Activated CD8-positive, alpha-beta memory T cell treated with anti-CD3 and anti-CD28 coated beads, Interleukin-2, amount 50 U/mL, for 24 hours (primary cell): ENCODE results near the gene SDF2L1.
A peak's percentile ranks its signal among the peaks of the same experiment; 100 is the strongest.
"Not testable (repeated sequence)": the region's sequence is repeated elsewhere in the genome, so short reads cannot be mapped to it uniquely, and the experiment has no call there.

Experiments used
- DNase-seq: peaks from one replicate; pipeline ENCODE4 v3.0.0-alpha.2; 2020; ENCODE audit errors: extremely low read depth

Gene SDF2L1

DNA sequence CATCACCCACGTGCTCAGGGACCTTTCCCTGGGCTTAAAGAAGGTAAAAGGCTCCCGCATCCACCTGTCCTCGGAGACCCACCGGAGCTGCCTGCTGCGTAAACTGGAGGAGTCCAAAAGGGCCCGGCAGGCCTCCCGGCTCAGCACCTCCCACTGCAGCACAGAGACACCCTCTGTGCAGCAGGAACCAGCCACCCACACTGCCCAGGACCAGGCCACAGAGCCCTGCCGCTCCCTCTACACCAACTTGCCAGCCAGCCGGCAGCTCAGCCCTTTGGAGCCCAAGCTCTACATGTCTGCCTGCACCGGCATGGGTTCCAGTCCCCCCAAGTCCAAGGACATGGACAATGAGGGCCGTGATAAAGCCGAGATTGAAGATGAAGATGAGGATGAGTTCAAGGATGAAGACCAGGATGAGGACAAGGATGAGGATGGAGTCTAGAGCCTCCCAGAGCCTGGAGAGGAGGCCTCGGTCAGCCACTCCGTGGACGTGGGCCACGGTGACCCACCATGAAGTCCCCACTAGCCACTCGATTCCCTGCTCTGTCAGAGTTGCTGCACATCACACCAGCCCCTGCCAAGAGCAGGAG lies 5.4 kb upstream of the SDF2L1 start:
- no peak for DNase-seq

DNA sequence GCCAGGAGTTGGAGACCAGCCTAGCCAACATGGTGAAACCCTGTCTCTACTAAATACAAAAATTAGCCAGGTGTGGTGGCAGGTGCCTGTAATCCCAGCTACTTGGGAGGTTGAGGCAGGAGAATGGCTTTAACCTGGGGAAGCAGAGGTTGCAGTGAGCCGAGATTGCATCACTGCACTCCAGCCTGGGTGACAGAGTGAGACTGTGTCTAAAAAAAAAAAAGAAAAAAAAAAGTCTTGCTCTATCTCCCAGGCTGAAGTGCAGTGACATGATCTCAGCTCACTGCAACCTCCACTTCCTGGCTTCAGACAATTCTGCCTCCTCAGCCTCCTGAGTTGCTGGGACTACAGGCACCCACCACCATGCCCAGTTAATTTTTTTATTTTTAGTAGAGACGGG lies 4.7 kb upstream of the SDF2L1 start:
- DNase-seq, result not testable (repeated sequence)

GRCh38 chr22:21639359-21639758 lies 2.7 kb upstream of the SDF2L1 start:
- DNase-seq, result no peak

GRCh38 chr22:21640810-21641209 lies 1.3 kb upstream of the SDF2L1 start:
- DNase-seq, result no peak

- DNase-seq, result no peak
Measured at GRCh38 chr22:21641417-21641788, 699 bp upstream of the SDF2L1 start.

- no peak for DNase-seq
Measured at GRCh38 chr22:21642584-21643448, 714 bp downstream of the SDF2L1 start.

- DNase-seq, result no peak
Measured at GRCh38 chr22:21643533-21644357, 1.6 kb downstream of the SDF2L1 start.

GRCh38 chr22:21645513-21645912 lies 3.4 kb downstream of the SDF2L1 start:
- DNase-seq, result not testable (repeated sequence)

DNA sequence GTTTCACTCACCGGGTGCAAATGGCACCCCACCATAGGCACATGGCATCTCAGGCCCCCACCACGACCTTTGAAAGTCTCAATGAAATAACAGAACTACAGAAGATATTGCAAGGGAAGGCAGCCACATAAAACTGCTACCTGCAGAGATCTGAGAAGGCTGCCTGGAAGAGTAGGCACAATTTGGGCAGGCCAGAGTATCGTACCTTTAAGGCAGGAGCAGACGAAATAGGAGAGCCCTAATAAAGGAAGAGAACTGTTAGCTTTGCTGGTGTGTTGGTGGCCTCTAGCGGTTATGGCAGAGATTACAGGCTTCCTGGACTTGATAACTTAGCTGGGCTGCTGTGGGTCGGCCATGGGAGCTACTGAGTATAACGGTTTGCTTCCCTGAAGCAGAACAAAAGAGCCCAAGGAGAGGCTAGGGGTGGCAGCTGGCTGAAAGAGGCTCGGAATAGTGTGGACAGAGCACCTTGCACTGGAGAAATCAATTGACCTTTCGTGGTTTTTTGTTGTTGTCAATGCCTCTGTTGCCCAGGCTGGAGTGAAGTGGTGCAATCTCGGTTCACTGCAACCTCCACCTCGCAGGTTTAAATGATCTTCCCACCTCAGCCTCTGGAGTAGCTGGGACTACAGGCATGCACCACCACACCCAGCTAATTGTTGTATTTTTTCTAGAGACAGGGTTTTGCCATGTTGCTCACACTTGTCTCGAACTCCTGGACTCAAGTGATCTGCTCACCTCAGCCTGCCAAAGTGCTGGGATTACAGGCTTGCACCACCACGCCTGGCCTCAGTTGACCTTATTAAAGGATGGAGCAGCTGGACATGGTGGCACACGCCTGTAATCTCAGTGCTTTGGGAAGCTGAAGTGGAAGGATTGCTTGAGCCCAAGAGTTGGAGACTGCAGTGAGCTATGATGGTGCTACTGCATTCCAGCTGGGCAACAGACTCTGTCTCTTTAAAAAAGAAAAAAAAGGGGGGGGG lies 4.8 kb downstream of the SDF2L1 start:
- DNase-seq, result no peak

DNA sequence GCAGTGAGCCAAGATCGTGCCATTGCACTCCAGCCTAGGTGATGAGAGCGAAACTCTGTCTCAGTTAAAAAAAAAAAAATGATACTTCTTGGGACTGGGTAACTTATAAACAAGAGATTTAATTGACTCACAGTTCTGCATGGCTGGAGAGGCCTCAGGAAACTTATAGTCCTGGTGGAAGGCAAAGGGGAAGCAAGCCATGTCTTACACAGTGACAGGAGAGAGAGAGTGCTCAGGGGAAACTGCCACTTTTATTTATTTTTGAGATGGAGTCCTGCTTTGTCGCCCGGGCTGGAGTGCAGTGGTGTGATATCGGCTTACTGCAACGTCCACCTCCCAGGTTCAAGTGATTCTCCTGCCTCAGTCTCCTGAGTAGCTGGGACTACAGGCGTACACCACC lies 8.2 kb downstream of the SDF2L1 start:
- DNase-seq, result no peak

DNA sequence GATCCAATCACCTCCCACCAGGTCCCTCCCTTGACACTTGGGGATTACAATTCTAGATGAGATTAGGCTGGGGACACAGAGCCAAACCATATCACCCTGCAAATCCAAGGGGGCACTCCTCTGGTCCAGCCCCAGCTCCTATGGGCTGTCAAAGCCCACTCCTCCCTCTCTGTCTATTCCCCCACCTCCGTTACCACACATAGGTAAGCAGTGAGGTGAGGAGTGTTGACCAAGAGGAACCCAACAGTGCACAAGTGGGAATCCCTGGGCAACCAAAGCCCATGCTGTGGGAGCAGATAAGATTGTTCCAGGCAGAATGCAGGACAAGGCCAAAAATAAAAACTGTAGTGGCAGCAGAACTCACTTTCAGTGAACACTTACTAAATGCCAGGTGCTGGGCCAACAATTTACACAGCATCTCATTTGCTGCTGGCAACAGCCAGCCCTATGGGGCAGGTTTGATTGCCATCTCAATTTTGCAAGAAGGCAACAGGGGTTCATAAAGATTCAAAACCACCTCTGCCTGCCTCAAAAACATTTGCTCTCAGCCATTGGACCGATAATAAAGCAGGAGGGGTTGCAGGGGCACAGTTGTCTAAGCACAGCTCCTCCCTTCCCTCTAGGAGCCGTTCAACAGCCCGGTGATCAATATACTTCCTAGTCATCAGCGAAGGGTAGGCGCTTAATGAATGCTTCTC lies 8.9 kb downstream of the SDF2L1 start:
- DNase-seq, result no peak

DNA sequence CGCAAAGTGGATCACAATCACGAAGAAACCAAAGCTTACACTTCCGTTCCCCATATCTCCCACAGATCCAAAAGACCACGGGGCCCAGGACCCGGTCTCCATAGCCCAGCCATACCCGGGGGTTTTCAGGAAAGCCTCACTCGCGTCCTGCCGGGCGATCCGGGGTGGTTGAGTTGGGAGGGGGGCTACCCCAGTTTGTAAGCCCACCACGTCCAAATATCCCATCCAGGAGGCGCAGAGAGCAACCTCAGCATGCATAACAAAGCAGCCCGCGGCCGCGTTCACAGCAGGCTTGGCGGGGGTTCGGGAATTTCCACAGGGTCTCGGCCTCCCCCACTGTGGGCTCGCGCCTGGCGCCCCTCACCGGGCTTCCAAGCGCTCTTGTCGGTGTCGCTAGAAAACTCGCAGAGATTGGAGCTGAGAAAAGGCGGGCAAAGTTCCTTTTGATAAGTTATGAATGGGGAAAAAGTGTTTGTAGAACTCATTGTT lies 9.5 kb downstream of the SDF2L1 start:
- DNase-seq, result no peak

DNA sequence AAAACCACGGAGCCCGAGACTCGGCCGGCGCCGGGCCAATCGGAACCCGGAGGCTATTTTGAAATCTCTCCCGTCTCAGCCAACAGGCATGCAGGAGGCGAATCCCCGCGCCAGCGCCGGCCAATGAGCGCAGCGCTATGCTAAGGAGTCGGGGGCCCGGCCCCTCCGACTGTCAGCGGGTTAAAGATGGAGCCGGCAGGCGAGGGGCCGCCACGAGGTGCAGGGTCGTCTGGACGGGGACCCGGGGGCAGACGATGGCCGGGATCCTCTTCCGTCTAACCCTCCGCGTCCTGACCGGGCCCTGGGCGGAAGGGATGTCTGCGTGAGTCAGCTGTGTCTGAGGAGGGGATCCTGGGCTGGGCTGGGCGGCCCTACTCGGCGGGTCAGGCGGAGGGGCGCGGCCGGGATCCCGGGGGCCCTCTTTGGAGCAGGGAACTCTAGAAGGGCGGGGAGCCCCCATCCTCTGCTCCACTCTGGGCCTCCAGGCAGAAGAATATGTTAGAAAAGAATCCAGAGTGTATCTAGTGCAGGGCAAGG lies 10.0 kb downstream of the SDF2L1 start:
- peak; percentile 69 for DNase-seq

GRCh38 chr22:21652547-21653545 lies 10.7 kb downstream of the SDF2L1 start:
- DNase-seq, result no peak

DNA sequence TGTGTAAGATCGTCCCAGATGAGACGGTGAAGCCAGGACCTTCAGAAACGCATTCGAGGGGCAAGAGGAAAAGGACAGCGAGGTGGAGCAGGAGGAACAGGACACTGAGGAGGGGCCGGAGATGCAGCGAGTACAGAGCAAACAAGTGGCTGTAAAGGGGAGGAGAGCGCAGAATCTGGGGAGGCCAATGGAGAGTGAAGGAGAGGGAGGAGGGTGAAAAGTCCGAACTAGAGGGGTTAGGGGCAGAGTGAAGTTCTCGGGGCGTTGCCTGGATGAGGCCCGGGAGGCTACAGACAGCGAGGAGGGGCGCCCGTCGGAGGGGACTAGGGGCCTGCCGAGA lies 14.9 kb downstream of the SDF2L1 start:
- no peak for DNase-seq

DNA sequence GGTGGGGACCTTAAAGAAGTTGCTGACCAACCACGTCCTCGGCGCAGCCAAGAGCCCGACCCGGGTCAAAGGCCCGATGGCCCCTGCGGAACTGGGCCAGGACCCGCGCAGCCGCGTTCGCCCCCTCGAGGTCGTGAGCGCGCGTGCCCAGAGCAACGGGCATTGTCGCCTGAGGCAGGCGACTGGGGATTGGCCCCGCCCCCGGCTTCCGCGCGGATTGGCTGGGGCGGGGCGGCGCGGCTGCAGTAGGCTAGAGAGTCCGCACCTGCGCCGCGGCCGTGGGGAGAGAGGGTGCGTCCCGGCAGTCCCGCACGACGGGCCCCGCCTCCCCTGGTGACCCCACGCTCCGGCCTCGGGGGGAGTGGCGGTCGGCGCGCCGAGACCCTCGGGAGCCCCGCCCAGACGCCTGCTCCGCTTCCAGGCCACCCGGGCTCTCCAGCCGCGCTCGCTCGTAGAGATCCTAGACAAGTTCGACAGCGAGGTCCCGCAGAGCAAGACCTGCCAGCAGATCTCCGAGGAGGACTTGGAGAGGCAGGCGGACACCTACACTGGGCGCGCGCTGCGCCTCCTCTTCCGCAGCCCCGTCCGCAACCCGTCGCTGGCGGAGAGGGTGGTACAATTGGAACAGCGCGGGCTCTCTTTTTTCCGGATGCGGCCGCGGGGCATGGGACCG lies 15.4 kb downstream of the SDF2L1 start:
- DNase-seq, result no peak

DNA sequence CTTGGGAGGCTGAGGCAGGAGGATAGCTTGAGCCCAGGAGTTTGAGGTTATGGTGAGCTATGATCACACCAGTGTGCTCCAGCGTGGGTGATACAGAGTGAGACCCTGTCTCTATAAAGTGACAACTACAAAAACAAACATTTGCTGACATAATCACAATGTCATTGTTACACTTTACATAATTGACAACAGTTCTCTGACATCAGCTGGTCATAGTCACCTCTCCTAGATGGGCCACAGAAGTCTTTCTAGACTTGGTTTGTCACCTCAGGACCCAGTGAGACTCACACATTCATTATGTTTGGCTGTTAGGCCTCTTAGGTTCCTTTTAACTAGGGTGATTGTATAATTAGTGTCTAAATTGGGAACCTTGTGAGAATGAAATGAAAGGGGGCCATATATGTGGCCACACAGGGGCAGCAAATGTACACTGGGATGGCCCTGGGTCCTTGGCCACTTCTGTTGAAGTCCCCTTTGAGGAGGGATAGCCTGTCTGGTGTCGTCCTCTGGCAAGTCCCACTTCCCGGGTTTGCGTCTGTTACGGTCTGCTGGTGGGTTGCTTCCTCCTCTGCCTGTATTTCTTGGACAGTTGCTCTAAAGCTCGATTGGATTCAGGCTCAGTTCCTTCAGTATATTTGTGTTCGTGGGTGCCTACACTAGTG lies 17.9 kb downstream of the SDF2L1 start:
- DNase-seq, result no peak

DNA sequence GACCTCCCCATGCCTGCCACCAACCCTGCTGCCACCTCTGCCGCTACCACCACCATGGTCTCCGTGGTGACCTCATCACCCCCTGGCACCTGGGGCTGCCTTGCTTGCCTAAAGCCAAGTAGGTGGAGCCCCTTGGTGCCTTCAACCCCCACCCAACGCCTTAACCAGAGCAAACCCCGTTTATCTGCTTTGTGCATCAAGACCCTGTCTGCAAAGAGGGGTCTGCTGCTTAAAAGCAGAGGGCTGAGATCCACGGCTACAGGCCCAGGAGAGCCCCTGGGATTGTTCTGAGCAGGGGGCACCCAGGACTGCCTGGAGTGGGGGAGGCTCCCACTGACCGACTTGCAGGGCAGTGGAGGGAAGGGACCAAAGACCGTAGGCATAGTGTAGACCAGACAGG lies 18.8 kb downstream of the SDF2L1 start:
- no peak for DNase-seq
